ENCODE measurements around the gene S100A2. TPM values are rescaled to one million over a fixed set of nuclear protein-coding genes. Genes with fewer than 3 reads are reported as not detected.

Gene S100A2
- total RNA-seq, 4 donors from 2014 or later: 1.3 to 2.2 TPM; not detected in 2

DNA sequence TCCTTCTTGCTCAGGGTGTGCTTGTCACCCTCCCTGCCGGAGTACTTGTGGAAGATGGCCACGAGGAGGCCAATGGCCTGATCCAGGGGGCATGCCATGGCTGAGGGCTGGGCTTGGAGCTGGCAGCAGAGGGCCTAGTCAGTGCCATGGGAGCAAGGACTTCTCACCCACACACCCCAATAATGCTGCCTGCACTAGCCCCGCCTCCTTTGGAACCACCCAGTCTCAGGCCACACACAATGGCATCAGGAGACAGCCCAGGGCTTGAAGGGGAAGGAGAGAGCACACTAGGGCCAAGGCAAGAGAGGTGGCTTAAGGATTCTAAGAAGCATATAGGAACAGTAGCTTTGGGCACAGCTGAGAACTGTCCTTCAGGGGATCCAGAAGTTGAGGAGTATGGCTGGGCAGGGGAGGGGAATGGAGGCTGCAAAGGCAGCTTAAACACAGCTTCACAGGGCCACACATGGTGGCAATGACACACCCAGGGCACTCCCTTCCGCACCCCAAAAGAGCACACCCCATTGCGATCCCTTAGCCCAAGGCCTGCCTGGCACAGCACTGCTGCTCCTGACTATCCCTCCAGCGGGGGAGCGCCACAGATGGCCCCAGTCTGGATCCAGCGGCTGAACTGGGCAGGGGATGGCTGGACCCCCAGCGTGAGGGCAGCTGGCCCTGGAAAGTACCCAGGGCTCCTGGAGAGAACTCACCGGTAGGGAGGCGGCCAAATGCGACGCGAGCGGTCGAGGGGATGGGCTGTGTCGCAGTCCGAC is 30.2 kb downstream of the S100A2 start, which contains the start of gene S100A6:
Gene S100A6, minus strand, starts transcription at position 750 of the 770 bp plus-strand sequence. Its CDS starts 652 bp downstream, at position 98.
- TF ChIP-seq, protein P1, sequence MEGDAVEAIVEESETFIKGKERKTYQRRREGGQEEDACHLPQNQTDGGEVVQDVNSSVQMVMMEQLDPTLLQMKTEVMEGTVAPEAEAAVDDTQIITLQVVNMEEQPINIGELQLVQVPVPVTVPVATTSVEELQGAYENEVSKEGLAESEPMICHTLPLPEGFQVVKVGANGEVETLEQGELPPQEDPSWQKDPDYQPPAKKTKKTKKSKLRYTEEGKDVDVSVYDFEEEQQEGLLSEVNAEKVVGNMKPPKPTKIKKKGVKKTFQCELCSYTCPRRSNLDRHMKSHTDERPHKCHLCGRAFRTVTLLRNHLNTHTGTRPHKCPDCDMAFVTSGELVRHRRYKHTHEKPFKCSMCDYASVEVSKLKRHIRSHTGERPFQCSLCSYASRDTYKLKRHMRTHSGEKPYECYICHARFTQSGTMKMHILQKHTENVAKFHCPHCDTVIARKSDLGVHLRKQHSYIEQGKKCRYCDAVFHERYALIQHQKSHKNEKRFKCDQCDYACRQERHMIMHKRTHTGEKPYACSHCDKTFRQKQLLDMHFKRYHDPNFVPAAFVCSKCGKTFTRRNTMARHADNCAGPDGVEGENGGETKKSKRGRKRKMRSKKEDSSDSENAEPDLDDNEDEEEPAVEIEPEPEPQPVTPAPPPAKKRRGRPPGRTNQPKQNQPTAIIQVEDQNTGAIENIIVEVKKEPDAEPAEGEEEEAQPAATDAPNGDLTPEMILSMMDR (IDR thresholded peaks at IDR 0.05; ENCODE audit: low read depth): no peak

DNA sequence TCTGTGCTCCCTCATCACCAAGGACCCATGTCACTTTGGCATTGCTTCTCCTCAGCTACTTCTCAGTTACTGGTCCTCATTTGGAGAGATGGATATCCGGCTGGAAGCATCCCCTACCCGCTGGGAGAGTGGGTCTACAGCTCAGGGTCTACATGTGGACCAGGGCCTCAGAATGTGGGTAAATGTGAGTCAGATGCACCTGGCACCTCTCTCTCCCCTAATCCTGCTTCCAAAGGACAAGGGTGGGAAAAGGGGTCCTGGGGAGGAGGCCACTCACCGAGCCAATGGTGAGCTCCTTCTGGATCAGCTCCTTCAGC is 30.8 kb downstream of the S100A2 start:
- TF ChIP-seq, protein P1 (IDR thresholded peaks at IDR 0.05; ENCODE audit: low read depth): no peak

DNA sequence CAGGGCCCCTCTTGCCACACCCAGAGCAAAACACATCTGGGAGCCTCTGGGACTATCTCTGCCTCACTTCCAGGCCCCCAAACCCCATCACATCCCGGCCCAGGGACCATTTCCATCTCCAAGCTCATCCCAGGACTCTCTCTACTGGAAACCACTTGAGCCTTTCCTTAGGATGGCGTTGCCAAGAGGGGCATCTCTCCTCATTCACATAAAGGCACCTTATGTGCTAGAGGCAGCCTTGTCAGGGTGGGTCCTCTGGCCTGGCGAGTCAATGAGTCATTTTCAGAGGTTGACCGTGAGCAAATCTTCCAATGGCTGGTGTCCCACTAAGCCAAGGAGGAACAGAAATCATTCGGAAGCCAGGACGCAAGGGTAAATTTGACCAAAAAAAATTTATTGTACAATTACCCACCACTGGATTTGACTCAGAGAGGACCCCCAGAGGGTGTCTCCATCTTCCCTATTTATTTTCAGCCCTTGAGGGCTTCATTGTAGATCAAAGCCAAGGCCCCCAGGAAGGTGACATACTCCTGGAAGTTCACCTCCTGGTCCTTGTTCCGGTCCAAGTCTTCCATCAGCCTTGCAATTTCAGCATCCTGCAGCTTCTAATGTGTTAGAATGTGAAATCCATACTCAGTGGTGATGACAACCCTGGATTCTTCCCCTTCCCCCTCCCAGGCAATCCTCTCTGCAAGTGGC is 31.3 kb downstream of the S100A2 start:
- TF ChIP-seq, protein P1 (IDR thresholded peaks at IDR 0.05; ENCODE audit: low read depth): no peak

DNA sequence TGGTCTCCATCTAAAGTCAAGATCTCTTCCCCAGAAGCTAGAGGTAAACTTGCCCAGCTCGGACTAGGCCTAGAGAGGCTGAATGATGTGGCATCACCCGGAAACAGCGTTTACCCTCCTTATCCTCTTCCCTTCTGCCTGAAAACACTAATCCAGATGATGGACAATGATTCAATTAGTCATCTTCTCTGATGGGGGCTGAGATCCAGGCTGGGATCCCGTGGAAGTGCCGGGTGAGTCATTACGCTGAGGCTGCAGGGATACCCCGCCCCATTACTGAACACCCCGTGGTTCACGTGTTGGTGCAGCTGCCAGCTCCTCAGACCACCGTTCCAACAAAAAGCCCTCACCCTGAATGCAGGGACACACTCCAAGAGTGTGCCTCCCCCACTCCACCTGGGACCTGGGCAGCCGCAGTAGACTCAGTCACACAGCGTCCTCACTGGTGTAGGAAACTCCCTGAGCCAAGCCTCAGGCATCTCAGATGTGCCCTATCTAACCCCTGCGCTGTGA is 31.9 kb downstream of the S100A2 start:
- TF ChIP-seq, protein P1 (IDR thresholded peaks at IDR 0.05; ENCODE audit: low read depth): no peak

DNA sequence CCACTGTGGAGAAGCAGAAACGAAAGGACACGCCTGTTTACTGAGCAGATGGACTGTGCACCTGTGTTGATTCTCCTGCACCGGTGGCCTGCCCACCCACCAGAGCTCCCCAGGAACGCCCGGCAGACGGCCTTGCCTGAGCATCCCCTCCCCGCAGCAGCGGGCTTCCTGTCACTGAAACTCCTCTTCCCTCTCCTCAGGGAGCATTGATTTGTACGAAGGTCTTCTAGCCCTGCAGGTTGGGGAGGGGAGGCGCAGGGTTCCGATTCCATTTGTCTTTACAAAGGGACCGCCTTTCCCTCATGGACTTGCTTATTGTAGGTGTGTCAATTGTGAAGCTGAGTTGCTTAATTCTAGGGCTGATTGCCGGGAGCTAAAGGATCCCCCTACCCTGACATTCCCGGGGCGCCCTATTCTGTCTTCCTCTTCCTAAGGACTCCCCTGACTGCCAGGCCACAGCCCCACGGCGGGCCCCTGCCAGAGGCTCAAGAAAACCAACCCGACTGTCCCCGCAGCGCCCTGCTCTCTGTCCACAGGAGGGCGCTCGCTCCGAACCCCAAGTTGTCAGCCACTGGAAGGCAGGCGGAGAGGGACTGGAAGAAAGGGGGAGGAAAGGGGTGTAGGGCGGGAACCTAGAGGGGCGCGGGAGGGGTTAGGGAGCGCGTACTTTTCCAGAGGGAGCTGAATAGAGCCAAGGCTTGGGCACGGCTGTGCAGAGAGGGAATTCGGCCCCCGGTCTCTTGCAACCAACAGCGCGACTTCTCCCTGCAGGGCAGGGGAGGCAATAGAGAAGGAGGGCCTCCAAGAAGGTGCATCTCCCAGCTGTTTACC is 32.7 kb downstream of the S100A2 start:
- TF ChIP-seq, protein P1 (IDR thresholded peaks at IDR 0.05; ENCODE audit: low read depth): no peak

DNA sequence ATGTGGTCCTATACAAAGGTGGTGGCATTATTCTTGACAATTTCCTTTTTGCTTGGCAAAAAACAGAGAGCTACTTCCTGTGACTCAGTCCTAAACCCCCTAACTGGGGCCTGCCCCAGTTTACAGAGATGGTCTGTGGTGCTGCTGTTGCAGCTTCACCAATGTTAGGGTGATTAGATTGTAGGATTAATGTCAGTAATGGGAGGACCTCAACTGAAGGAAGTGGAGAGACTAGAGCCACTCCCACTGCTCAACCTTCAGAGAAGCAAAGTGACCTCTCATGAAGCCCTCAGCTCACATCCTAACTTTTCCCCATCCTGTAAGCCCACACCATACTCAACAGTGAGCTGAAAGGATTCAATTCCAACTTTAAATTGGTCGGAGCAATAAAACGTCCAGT is 33.5 kb downstream of the S100A2 start:
- TF ChIP-seq, protein P1 (IDR thresholded peaks at IDR 0.05; ENCODE audit: low read depth): no peak
